HG02973 (cell line): ENCODE measurements around the gene SP140L.
A peak's percentile ranks its signal among the peaks of the same experiment; 100 is the strongest.
"Not testable (repeated sequence)": the region's sequence is repeated elsewhere in the genome, so short reads cannot be mapped to it uniquely, and the experiment has no call there.

Experiments
- ATAC-seq: cut with Tn5 transposase; IDR thresholded peaks from one replicate; pipeline ENCODE4 v1.9.1; 2021; ENCODE audit warnings: moderate library complexity; ENCODE audit not compliant: unreplicated experiment

The SP140L gene

GRCh38 chr2:230417436-230417835 is 90.4 kb downstream of the SP140L start:
- ATAC-seq: no peak

DNA sequence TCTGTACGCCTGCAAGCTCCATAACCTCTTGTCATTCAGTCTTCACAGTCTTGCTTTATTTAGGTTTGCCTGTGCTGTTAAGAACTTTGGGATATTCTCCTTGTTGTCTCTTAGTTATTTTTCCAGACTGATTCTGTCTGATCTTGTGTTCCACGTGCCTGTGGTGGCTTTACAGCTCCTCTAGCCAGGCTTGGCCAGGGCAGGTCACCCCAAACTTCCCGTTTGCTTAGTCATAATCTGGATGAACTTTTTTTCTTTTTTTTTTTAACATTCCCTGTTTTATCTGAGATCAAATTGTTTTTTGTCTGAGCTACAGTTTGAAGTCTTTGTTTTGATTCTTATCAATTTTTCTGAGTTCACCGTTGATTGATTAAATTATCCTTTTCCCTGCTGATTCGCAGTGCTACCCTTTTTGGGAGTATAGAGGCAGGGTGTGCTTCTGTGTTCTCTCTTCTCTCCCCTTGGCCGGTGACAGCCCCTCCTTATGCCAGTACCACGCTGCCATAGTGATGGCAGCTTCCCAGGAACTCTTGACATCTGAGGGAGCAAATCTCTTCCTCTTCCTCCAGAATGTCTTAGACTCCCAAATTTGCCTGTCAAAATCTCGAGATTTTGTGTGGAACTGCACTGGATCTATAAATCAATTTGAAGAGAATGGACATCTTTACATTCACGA is 91.5 kb downstream of the SP140L start:
- no peak for ATAC-seq

DNA sequence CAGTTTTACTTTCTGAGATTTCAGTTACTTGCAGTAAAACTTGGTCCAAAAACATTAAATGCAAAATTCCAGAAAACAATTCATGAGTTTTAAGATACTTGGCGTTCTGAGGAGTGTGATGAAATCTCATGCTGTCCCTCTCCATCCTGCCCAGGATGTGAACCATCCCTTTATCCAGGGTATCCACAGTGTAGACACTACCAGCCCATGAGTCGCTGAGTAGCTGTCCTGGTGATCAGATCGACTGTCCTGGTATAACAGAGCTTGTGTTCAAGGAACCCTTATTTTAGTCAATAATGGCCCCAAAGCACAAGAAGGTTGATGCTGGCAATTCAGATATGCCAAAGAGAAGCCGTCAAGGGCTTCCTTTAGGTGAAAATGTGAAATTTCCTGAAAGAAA is 92.2 kb downstream of the SP140L start:
- ATAC-seq: no peak

DNA sequence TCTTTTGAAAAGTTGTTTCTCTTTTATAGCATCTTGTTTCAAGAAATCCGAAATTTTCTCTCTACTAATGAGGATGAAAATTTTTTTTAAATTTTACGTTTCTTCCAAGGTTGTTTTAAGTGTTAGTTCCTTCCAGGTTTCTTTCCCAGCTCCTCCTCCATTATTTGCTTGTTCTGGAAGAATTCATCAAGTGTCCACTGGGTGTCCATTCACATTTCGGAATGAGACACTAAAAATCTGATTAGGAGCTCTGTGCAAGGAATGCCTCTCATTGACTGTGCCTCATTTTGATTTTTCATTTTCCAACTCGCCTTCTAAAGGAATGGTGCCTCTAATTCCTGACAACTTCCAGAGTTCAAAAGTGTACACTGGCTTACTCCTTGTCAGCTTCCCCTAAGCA is 95.2 kb downstream of the SP140L start:
- no peak for ATAC-seq

- ATAC-seq: no peak
Measured at GRCh38 chr2:230423851-230424458, 97.0 kb downstream of the SP140L start.

DNA sequence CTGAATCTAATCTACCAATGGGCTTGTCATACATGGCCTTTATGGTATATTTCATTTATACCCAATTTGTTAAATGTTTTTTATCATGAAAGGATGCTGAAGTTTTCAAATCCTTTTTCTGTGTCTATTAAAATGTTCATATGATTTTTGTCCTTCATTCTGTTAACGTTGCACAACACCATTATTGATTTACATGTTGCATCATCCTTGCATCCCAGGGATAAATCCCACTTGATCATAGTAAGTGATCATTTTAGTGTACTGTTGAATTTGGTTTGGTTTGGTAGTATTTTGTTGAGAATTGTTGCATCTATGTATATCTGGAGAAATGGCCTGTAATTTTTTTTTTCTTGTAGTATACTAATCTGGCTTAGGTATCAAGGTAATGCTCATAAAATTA is 98.4 kb downstream of the SP140L start:
- no peak for ATAC-seq

- no peak for ATAC-seq
Measured at GRCh38 chr2:230429513-230429912, 102.5 kb downstream of the SP140L start.

DNA sequence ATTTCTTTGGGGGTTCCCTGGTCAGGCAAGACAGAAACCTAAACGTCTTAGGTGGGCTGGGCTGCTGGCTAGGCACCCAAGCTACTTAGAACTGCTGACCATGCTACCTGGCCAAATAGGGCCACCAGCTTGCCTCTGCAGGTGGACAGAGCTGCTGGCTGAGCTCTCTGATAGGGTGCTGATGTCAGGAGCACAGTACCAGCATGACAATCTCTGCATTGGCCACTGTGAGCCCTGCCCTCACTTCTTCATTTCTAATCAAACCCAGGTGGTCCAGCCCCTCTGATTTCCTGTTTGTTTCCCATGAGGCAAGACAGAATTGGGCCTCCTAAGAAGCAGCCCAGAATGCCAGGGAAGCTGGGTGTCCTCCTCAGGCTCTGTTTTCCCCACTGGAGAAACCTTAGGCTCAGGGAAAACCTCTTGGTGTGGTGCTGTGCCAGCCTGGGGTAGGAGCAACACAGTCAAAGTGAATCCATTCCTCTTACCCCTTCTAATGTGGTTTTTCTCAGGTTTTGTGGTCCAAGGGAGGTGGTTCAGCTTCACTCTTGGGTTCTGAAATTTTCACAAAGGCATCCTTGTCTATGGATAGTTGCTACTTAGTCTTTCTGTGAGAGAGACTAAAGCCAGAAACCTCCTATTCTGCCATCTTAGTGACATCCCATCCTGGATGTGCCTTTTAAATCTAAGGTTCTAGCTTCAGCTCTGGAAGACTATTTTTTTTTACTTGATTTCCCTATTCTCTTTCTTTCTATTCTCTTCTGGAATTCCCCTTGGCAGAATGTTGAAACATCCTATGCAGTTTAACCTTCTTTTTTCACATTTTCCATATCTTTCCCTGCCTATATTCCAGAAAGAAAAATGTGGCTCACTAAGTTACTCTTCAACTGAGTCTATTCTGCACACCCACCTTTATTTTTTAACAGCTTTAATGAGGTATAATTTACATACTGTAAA is 104.2 kb downstream of the SP140L start:
- ATAC-seq: no peak

DNA sequence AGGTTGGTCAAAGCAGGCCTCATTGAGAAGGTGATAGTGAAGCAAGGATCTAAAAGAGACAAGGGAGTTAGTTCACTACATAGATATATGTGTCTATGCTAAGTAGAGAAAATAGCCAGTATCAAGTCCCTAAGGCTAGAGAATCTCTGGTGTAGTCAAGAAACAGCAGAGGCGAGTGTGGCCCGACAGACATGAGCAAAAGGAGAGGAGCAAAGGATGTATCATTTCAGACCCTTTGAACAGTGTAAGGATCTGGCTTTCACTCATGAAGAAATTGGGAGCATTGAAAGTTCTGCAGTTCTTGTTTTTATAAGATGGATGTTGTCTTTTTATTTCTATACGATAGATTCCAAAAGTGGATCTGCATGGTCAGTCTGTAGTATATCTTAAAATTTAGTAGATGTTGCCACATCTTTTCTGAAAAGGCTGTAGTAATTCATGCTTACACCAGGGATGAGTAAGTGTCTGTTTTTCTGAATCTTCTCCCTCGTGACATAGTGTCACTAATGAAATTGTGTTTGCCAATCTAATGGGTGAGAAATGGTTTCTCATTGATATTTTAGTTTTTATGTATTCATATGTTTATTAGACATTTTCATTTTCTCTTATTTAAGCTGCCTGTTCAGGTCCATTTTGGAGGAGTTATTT is 107.8 kb downstream of the SP140L start:
- no peak for ATAC-seq

- no peak for ATAC-seq
Measured at GRCh38 chr2:230435431-230435830, 108.4 kb downstream of the SP140L start.

GRCh38 chr2:230439121-230439520 is 112.1 kb downstream of the SP140L start:
- ATAC-seq: not testable (repeated sequence)

- no peak for ATAC-seq
Measured at GRCh38 chr2:230439590-230439989, 112.6 kb downstream of the SP140L start.

- ATAC-seq: peak; percentile 65
Measured at GRCh38 chr2:230441227-230441897, 114.4 kb downstream of the SP140L start.

GRCh38 chr2:230443541-230443940 is 116.5 kb downstream of the SP140L start:
- ATAC-seq: no peak

DNA sequence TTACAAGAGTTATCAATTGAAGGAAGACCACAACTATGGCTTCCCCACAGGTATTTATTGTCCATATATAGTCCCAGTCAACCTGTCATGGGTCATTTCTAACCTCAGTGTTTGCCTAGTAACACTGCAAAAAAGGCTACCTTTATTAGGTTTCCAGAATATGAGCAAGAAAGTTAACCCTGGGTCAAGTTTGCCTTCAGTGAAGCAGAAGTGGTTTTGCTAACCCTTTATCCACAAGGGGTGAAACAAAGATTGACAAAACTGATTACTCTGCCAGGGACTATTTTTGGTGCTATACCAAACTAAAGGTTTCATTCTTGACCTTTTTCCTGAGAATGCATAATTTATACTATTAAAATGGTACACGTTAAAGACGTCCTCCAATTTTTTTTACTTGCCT is 117.8 kb downstream of the SP140L start:
- no peak for ATAC-seq

DNA sequence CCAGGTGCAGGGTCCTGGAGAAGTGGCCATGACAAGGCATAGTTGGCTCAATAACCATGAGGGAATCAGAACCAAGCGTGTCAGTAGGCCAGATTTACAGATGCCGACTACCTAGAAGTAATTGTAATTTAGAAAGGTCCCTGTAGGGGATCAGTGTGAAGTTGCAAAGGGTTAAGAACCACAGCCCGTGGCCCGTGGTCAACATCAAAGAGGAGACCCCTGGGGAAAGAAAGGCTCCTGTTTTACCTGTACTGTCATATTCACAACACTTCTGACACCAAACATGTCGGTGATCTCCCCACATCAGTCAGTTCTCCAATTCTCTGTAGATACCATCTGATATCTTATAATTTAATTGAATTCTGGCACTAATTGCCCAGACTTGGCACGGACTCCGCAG is 120.0 kb downstream of the SP140L start:
- ATAC-seq: no peak

DNA sequence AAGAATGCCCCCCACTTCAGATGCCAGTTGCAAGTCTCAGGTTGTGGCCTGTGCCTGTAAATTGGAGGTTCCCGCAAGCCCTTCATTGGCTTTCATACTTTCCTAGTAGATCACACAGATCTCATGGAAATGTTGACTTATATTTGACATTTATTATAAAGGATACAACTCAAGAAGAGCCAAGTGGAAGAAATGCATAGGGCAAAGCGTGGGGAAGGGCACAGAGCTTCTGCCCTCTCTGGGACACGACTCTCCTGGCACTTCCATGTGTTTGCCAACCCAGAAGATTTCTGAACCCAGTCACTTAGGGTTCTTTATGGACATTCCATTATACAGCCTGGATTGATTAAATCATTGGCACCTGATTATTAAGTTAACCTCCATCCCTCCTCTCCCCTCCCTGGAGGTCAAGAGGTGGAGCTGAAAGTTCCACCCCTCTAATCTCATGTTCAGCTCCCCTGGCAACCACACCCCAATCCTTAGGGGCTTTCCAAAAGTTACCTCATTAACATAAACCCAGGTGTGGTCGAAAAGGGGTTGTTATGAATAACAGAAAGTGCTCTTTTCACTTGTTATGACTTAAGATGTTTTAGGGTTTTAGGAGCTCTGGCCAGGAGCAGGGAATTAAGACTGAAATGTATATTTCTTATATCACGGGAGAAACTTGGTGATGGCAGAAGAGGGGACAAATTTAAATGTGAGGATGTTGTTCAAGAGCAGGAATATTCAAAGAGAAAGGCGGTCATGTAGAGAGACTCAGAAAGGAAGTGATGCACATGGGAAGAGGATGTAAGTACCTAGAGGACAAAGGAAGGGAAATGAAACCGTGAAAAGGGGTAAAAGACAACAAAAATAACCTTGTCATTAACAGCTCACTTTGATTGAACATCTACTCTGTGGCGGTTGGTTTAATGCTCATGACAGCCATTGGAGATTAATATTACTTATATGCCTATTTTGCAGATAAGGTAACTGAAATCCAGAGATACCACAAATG is 120.8 kb downstream of the SP140L start:
- peak; percentile 84 for ATAC-seq

GRCh38 chr2:230449901-230450467 is 123.0 kb downstream of the SP140L start:
- no peak for ATAC-seq

DNA sequence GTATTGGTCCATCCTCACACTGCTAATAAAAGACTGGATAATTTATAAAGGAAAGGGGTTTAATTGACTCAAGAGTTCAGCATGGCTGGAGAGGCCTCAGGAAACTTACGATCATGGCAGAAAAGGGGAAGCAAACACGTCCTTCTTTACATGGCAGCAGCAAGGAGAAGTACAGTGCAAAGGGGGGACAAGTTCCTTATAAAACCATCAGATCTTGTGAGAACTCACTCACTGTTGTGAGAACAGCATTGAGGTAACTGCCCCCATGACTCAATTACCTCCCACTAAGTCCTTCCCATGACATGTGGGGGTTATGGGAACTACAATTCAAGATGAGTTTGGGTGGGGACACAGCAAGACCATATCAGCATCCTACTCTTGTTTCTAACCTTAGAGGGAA is 126.0 kb downstream of the SP140L start:
- ATAC-seq: no peak
